GM12878 (cell line): ENCODE data around the gene DGKI. TPM values are rescaled to one million over a fixed set of nuclear protein-coding genes. Genes with fewer than 3 reads are reported as not detected.
A peak's percentile ranks its signal among the peaks of the same experiment; 100 is the strongest.

Experiments
- ATF7 ChIP-seq: fragments of 450-650 bp; IDR thresholded peaks from 2 replicates; pipeline ENCODE4 v1.6.1; 2016; ENCODE audit warnings: low read depth, mild to moderate bottlenecking
- BCLAF1 ChIP-seq: fragments of 450-650 bp; IDR thresholded peaks from 2 replicates; pipeline ENCODE4 v1.6.1; 2017; ENCODE audit warnings: antibody characterized with exemption, mild to moderate bottlenecking, moderate library complexity
- CBX3 ChIP-seq: fragments of 200-600 bp; sonication (generic); IDR thresholded peaks from 2 replicates; pipeline ENCODE4 v1.6.1; 2016; ENCODE audit warnings: low read depth, borderline replicate concordance
- CHD1 ChIP-seq: IDR thresholded peaks from 2 replicates; pipeline ENCODE4 v1.6.1; 2012; ENCODE audit warnings: low read depth, low read length, improper control_type of control experiment
- CREM ChIP-seq: IDR thresholded peaks from 2 replicates; pipeline ENCODE4 v1.6.1; 2014; ENCODE audit warnings: antibody characterized with exemption, low read depth
- E4F1 ChIP-seq: fragments of 450-650 bp; IDR thresholded peaks from 2 replicates; pipeline ENCODE4 v1.6.1; 2018; ENCODE audit warnings: borderline replicate concordance, mild to moderate bottlenecking; ENCODE audit not compliant: partially characterized antibody
- EED ChIP-seq: sonication (generic); IDR thresholded peaks from 2 replicates; pipeline ENCODE4 v1.6.1; 2016; ENCODE audit warnings: antibody characterized with exemption, low read depth
- EZH2 ChIP-seq: IDR thresholded peaks from 2 replicates; pipeline ENCODE4 v1.6.1; 2012; ENCODE audit warnings: low read depth, mild to moderate bottlenecking, control low read depth, inconsistent platforms, low read length, borderline replicate concordance; ENCODE audit not compliant: control insufficient read depth
- GATAD2B ChIP-seq: fragments of 450-650 bp; conservative IDR thresholded peaks from 2 replicates; pipeline ENCODE4 v1.6.1; 2017; ENCODE audit warnings: low read depth, mild to moderate bottlenecking, moderate library complexity
- HDGF ChIP-seq: fragments of 450-650 bp; IDR thresholded peaks from 2 replicates; pipeline ENCODE4 v1.6.1; 2016; ENCODE audit warnings: antibody characterized with exemption
- IKZF2 ChIP-seq, 2 experiments: fragments of 450-650 bp; IDR thresholded peaks; 2 replicates each; pipeline ENCODE4 v1.6.1; 2017; ENCODE audit warnings: mild to moderate bottlenecking in 2 of 2, moderate library complexity in 2 of 2
- NBN ChIP-seq: fragments of 450-650 bp; IDR thresholded peaks from 2 replicates; pipeline ENCODE4 v1.6.1; 2016
- NFXL1 ChIP-seq: fragments of 450-650 bp; IDR thresholded peaks from 2 replicates; pipeline ENCODE4 v1.6.1; 2017; ENCODE audit warnings: antibody characterized with exemption, mild to moderate bottlenecking, borderline replicate concordance
- NRF1 ChIP-seq: conservative IDR thresholded peaks from 2 replicates; pipeline ENCODE4 v1.6.1; 2011; ENCODE audit warnings: mild to moderate bottlenecking, low read depth, low read length, improper control_type of control experiment
- POLR2A ChIP-seq: IDR thresholded peaks from 2 replicates; pipeline ENCODE4 v1.6.1; 2011; ENCODE audit warnings: low read depth, mild to moderate bottlenecking, low read length
- POLR2AphosphoS5 ChIP-seq: IDR thresholded peaks from 2 replicates; pipeline ENCODE4 v1.6.1; 2011; ENCODE audit warnings: mild to moderate bottlenecking, low read length, inconsistent platforms
- SIX5 ChIP-seq: IDR thresholded peaks from 2 replicates; pipeline ENCODE4 v1.6.1; 2011; ENCODE audit warnings: mild to moderate bottlenecking, low read depth, low read length, moderate library complexity; ENCODE audit not compliant: severe bottlenecking
- STAT3 ChIP-seq: IDR thresholded peaks from 2 replicates; pipeline ENCODE4 v1.6.1; 2011; ENCODE audit warnings: low read depth, low read length, improper control_type of control experiment
- YBX1 ChIP-seq: fragments of 450-650 bp; IDR thresholded peaks from 2 replicates; pipeline ENCODE4 v1.6.1; 2016; ENCODE audit warnings: antibody characterized with exemption
- ZNF622 ChIP-seq: fragments of 450-650 bp; IDR thresholded peaks from 2 replicates; pipeline ENCODE4 v1.6.1; 2017; ENCODE audit warnings: mild to moderate bottlenecking, inconsistent platforms
- polyA plus RNA-seq, 11 experiments: library from polyadenylated mRNA; depleted of rRNA in 4 of 11; unstranded in 6 of 11; stranded (reverse) in 5 of 11; fragments of >200 nt; fragmentation: Nextera tagmentation in 4 of 11; fragmentation: Illumina TruSeq in 1 of 11; extraction: Ambion mirVana in 4 of 11; extraction: Trizol in 1 of 11; gene quantifications; 1 replicate in 1 of 11; 2 replicates in 10 of 11; pipeline versions ENCODE4 v1.2.1 to v1.2.3, GENCODE V29; 2011 to 2016; ENCODE audit warnings: inconsistent platforms in 2 of 11, missing spikeins in 2 of 11, low read depth in 1 of 11
- total RNA-seq, 4 experiments: library from RNA; depleted of rRNA in 3 of 4; stranded (reverse); fragments of >200 nt in 3 of 4; fragmentation: Illumina TruSeq in 1 of 4; extraction: Trizol in 1 of 4; gene quantifications; 2 replicates each; pipeline versions ENCODE4 v1.2.1 to v1.2.3, GENCODE V29; 2013 to 2021
- TF ChIP-seq, protein P1 (sequence below): IDR thresholded peaks from 2 replicates; pipeline ENCODE4 v1.6.1; 2012; ENCODE audit warnings: low read length, inconsistent platforms
- TF ChIP-seq, protein P2 (sequence below): IDR thresholded peaks from 2 replicates; pipeline ENCODE4 v1.6.1; 2011; ENCODE audit warnings: mild to moderate bottlenecking, low read depth, low read length, moderate library complexity; ENCODE audit not compliant: insufficient replicate concordance

DGKI gene
- total and polyA plus RNA-seq, 10 of the 15 experiments (the other 5 are each of a cell fraction or from before 2014, with no cell fraction given), result 10.4 to 37.1 (median 22.1) TPM

DNA sequence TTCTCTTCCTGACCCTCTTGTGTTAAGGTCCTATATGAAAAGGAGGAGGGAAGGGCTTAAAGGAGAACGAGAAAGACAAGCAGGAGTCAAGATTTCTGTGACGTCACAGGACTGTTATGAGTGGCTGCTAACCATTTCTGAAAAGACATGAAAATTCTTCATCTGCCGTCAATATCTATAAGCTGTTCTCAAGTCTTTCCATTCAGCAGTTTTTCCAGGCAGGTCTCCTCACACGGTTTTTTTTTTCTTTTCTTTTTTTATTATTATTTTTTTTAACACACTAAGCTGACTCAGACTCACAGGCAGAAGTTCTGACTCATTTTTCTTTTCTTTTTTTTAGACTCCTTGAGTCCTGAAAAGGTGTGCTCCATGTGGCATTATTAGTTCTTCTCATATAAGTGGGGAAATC lies 72.0 kb downstream of the DGKI start (continued):
- TF ChIP-seq SIX5, result no peak
- TF ChIP-seq POLR2AphosphoS5, result no peak
- TF ChIP-seq E4F1, result no peak
- no peak for TF ChIP-seq EED
- no peak for TF ChIP-seq POLR2A
- TF ChIP-seq IKZF2 (IDR thresholded peaks at IDR 0.05), result no peak
- no peak for TF ChIP-seq HDGF
- TF ChIP-seq NFXL1, result no peak
- TF ChIP-seq STAT3, result no peak
- peak; percentile 77 for TF ChIP-seq ATF7
- TF ChIP-seq, protein P1, sequence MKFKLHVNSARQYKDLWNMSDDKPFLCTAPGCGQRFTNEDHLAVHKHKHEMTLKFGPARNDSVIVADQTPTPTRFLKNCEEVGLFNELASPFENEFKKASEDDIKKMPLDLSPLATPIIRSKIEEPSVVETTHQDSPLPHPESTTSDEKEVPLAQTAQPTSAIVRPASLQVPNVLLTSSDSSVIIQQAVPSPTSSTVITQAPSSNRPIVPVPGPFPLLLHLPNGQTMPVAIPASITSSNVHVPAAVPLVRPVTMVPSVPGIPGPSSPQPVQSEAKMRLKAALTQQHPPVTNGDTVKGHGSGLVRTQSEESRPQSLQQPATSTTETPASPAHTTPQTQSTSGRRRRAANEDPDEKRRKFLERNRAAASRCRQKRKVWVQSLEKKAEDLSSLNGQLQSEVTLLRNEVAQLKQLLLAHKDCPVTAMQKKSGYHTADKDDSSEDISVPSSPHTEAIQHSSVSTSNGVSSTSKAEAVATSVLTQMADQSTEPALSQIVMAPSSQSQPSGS, result no peak
- TF ChIP-seq NBN, result peak; percentile 83
- TF ChIP-seq NRF1, result no peak
- no peak for TF ChIP-seq GATAD2B
- peak; percentile 68 for TF ChIP-seq CREM
- no peak for TF ChIP-seq CHD1
- TF ChIP-seq YBX1, result no peak
- TF ChIP-seq BCLAF1, result no peak
- TF ChIP-seq EZH2, result no peak
- no peak for TF ChIP-seq ZNF622
- no peak for TF ChIP-seq CBX3
- TF ChIP-seq, protein P2, sequence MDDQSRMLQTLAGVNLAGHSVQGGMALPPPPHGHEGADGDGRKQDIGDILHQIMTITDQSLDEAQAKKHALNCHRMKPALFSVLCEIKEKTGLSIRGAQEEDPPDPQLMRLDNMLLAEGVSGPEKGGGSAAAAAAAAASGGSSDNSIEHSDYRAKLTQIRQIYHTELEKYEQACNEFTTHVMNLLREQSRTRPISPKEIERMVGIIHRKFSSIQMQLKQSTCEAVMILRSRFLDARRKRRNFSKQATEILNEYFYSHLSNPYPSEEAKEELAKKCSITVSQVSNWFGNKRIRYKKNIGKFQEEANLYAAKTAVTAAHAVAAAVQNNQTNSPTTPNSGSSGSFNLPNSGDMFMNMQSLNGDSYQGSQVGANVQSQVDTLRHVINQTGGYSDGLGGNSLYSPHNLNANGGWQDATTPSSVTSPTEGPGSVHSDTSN, result no peak
